SK-N-SH treated with all-trans-retinoic acid at 6 μM for 48 hours (cell line): ENCODE data around the gene EPM2A.

Source experiments
- ATAC-seq: fragments of 200-7000 bp; cut with Tn5 transposase; 3 replicates; pipeline ENCODE4 v1.9.1; 2020; ENCODE audit warnings: mild to moderate bottlenecking, moderate library complexity
- ARNTL ChIP-seq: fragments of 450-650 bp; formaldehyde crosslinking; IDR thresholded peaks from 2 replicates; pipeline ENCODE4 v1.5.0; 2020; ENCODE audit warnings: low read depth, mild to moderate bottlenecking, moderate library complexity, borderline replicate concordance
- CSDC2 ChIP-seq: fragments of 250-450 bp; sonication (Bioruptor Pico); IDR thresholded peaks from 2 replicates; pipeline ENCODE4 v1.5.0; 2020; ENCODE audit warnings: mild to moderate bottlenecking, moderate library complexity
- ESRRG ChIP-seq: fragments of 250-450 bp; sonication (Bioruptor Pico); IDR thresholded peaks from 2 replicates; pipeline ENCODE4 v1.6.1; 2021; ENCODE audit warnings: mild to moderate bottlenecking
- GLIS3 ChIP-seq: fragments of 250-450 bp; sonication (Bioruptor Pico); IDR thresholded peaks from 2 replicates; pipeline ENCODE4 v1.5.0; 2020; ENCODE audit warnings: mild to moderate bottlenecking, moderate library complexity
- ISL1 ChIP-seq: fragments of 250-450 bp; sonication (Bioruptor Pico); IDR thresholded peaks from 2 replicates; pipeline ENCODE4 v2.1.2; 2022; ENCODE audit warnings: mild to moderate bottlenecking, moderate library complexity
- OSR1 ChIP-seq: fragments of 250-450 bp; sonication (Bioruptor Pico); IDR thresholded peaks from 2 replicates; pipeline ENCODE4 v1.8.0; 2022; ENCODE audit warnings: moderate library complexity, mild to moderate bottlenecking, inconsistent platforms
- PPARA ChIP-seq: fragments of 250-450 bp; sonication (Bioruptor Pico); IDR thresholded peaks from 2 replicates; pipeline ENCODE4 v1.5.0; 2020; ENCODE audit warnings: mild to moderate bottlenecking, borderline replicate concordance
- RARB ChIP-seq: fragments of 250-450 bp; sonication (Bioruptor Pico); IDR thresholded peaks from 2 replicates; pipeline ENCODE4 v1.8.0; 2021; ENCODE audit warnings: mild to moderate bottlenecking, moderate library complexity
- SNAI2 ChIP-seq: fragments of 250-450 bp; sonication (Bioruptor Pico); IDR thresholded peaks from 2 replicates; pipeline ENCODE4 v1.5.0; 2020; ENCODE audit warnings: mild to moderate bottlenecking, moderate library complexity
- TCF4 ChIP-seq: fragments of 250-450 bp; sonication (Bioruptor Pico); IDR thresholded peaks from 2 replicates; pipeline ENCODE4 v1.8.0; 2021; ENCODE audit warnings: mild to moderate bottlenecking, moderate library complexity, borderline replicate concordance
- TOX ChIP-seq: fragments of 250-450 bp; sonication (Bioruptor Pico); IDR thresholded peaks from 2 replicates; pipeline ENCODE4 v1.8.0; 2021; ENCODE audit warnings: mild to moderate bottlenecking, moderate library complexity, borderline replicate concordance
- TSHZ2 ChIP-seq: fragments of 250-450 bp; sonication (Bioruptor Pico); IDR thresholded peaks from 2 replicates; pipeline ENCODE4 v1.5.0; 2020; ENCODE audit warnings: mild to moderate bottlenecking, moderate library complexity
- ZC3H10 ChIP-seq: fragments of 250-450 bp; sonication (Bioruptor Pico); IDR thresholded peaks from 2 replicates; pipeline ENCODE4 v1.5.1; 2021; ENCODE audit warnings: mild to moderate bottlenecking, moderate library complexity
- ZFP3 ChIP-seq: fragments of 250-450 bp; sonication (Bioruptor Pico); IDR thresholded peaks from 2 replicates; pipeline ENCODE4 v1.5.0; 2020; ENCODE audit warnings: mild to moderate bottlenecking, moderate library complexity
- ZFP30 ChIP-seq: fragments of 450-650 bp; formaldehyde crosslinking; IDR thresholded peaks from 2 replicates; pipeline ENCODE4 v1.5.0; 2022; ENCODE audit warnings: mild to moderate bottlenecking, moderate library complexity
- ZNF70 ChIP-seq: fragments of 450-650 bp; formaldehyde crosslinking; IDR thresholded peaks from 2 replicates; pipeline ENCODE4 v1.5.0; 2020; ENCODE audit warnings: mild to moderate bottlenecking, moderate library complexity
- ZNF8 ChIP-seq: fragments of 450-650 bp; formaldehyde crosslinking; IDR thresholded peaks from 2 replicates; pipeline ENCODE4 v1.5.0; 2020; ENCODE audit warnings: mild to moderate bottlenecking, moderate library complexity
- TF ChIP-seq, protein P1 (sequence below): fragments of 250-450 bp; sonication (Bioruptor Pico); IDR thresholded peaks from 2 replicates; pipeline ENCODE4 v1.5.1; 2020; ENCODE audit warnings: low read depth, mild to moderate bottlenecking, moderate library complexity
- TF ChIP-seq, protein P2 (sequence below): fragments of 250-450 bp; sonication (Bioruptor Pico); IDR thresholded peaks from 2 replicates; pipeline ENCODE4 v1.8.0; 2020; ENCODE audit warnings: mild to moderate bottlenecking, moderate library complexity, borderline replicate concordance
- TF ChIP-seq, protein P3 (sequence below): fragments of 250-450 bp; sonication (Bioruptor Pico); IDR thresholded peaks from 2 replicates; pipeline ENCODE4 v1.5.1; 2021; ENCODE audit warnings: mild to moderate bottlenecking, moderate library complexity

Gene EPM2A

DNA sequence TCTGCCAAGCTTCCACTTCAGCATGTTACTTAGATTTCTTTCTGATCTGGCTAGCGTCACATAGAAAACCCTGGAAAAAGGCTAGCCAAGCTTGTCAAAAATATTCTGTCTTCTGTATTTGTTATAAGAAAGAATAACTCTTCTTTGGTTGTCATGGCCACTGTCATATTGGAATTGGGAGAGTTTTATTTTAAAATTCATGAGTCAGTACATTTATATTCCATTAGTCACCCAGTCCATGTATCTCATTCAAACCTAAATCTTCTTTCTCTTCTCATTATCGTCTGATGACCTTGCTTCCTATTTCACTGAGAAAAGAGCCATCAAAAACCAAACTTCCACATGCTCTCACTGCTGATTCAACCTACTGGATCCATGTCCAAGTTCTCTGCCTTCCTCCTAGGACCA, 65.7 kb downstream of the EPM2A start:
- ATAC-seq = peak; percentile 96
- TF ChIP-seq OSR1 (CRISPR knock-in tag) = no peak
- TF ChIP-seq ZFP30 (CRISPR knock-in tag) = peak; percentile 48; the same call in 1 of the 2 replicates
- TF ChIP-seq, protein P1, sequence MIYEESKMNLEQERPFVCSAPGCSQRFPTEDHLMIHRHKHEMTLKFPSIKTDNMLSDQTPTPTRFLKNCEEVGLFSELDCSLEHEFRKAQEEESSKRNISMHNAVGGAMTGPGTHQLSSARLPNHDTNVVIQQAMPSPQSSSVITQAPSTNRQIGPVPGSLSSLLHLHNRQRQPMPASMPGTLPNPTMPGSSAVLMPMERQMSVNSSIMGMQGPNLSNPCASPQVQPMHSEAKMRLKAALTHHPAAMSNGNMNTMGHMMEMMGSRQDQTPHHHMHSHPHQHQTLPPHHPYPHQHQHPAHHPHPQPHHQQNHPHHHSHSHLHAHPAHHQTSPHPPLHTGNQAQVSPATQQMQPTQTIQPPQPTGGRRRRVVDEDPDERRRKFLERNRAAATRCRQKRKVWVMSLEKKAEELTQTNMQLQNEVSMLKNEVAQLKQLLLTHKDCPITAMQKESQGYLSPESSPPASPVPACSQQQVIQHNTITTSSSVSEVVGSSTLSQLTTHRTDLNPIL (CRISPR knock-in tag) = no peak
- no peak for TF ChIP-seq ZNF8 (CRISPR knock-in tag)
- TF ChIP-seq RARB (CRISPR knock-in tag) = no peak
- no peak for TF ChIP-seq CSDC2
- peak; percentile 70 for TF ChIP-seq ISL1 (CRISPR knock-in tag)
- no peak for TF ChIP-seq TOX (CRISPR knock-in tag)
- TF ChIP-seq, protein P2, sequence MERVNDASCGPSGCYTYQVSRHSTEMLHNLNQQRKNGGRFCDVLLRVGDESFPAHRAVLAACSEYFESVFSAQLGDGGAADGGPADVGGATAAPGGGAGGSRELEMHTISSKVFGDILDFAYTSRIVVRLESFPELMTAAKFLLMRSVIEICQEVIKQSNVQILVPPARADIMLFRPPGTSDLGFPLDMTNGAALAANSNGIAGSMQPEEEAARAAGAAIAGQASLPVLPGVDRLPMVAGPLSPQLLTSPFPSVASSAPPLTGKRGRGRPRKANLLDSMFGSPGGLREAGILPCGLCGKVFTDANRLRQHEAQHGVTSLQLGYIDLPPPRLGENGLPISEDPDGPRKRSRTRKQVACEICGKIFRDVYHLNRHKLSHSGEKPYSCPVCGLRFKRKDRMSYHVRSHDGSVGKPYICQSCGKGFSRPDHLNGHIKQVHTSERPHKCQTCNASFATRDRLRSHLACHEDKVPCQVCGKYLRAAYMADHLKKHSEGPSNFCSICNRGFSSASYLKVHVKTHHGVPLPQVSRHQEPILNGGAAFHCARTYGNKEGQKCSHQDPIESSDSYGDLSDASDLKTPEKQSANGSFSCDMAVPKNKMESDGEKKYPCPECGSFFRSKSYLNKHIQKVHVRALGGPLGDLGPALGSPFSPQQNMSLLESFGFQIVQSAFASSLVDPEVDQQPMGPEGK = no peak
- no peak for TF ChIP-seq ESRRG (CRISPR knock-in tag)
- no peak for TF ChIP-seq ZFP3
- TF ChIP-seq ARNTL (CRISPR knock-in tag) = no peak
- no peak for TF ChIP-seq ZNF70
- TF ChIP-seq, protein P3, sequence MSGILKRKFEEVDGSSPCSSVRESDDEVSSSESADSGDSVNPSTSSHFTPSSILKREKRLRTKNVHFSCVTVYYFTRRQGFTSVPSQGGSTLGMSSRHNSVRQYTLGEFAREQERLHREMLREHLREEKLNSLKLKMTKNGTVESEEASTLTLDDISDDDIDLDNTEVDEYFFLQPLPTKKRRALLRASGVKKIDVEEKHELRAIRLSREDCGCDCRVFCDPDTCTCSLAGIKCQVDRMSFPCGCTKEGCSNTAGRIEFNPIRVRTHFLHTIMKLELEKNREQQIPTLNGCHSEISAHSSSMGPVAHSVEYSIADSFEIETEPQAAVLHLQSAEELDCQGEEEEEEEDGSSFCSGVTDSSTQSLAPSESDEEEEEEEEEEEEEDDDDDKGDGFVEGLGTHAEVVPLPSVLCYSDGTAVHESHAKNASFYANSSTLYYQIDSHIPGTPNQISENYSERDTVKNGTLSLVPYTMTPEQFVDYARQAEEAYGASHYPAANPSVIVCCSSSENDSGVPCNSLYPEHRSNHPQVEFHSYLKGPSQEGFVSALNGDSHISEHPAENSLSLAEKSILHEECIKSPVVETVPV (CRISPR knock-in tag) = no peak

GRCh38 chr6:145668844-145669243, 66.5 kb downstream of the EPM2A start:
- no peak for ATAC-seq
- TF ChIP-seq ZFP30 (CRISPR knock-in tag) (no peak), TSHZ2 (no peak), PPARA (CRISPR knock-in tag) (no peak), TCF4 (CRISPR knock-in tag) (no peak), RARB (CRISPR knock-in tag) (no peak), ZC3H10 (CRISPR knock-in tag) (no peak), ISL1 (CRISPR knock-in tag) (no peak), OSR1 (CRISPR knock-in tag) (no peak), ARNTL (CRISPR knock-in tag) (no peak), TOX (CRISPR knock-in tag) (no peak), ZFP3 (no peak), SNAI2 (CRISPR knock-in tag) (no peak), GLIS3 (CRISPR knock-in tag) (no peak)
- TF ChIP-seq, protein P1 (CRISPR knock-in tag) = no peak
- TF ChIP-seq, protein P3 (CRISPR knock-in tag) = no peak
- TF ChIP-seq, protein P2 = no peak
